DMS53 treated with DMSO at 0.1 percent for 48 hours (cell line): Measurements from ENCODE around the gene CACNB1.

ENCODE experiments used
- DNase-seq: peaks from one replicate; lab custom pipeline; 2025; ENCODE audit not compliant: unreplicated experiment; lab: John Stamatoyannopoulos, UW

CACNB1 gene

GRCh38 chr17:39126436-39126835 is 71.0 kb downstream of the CACNB1 start:
- DNase-seq: no peak

GRCh38 chr17:39125143-39125875 is 72.2 kb downstream of the CACNB1 start:
- DNase-seq: no peak

- no peak for DNase-seq
Measured at GRCh38 chr17:39123627-39124026, 73.8 kb downstream of the CACNB1 start.
